Left kidney (tissue), 8 donors: Measurements from ENCODE around the gene NHERF2. TPM values are rescaled to one million over a fixed set of nuclear protein-coding genes. Genes with fewer than 3 reads are reported as not detected.
A peak's percentile ranks its signal among the peaks of the same experiment; 100 is the strongest.

ENCODE experiments used
- DNase-seq: peaks from one replicate; pipeline ENCODE4 v3.0.0-alpha.2; 2013
- long read RNA-seq, 8 donors: transcript quantifications; one replicate each; lab custom pipeline, GENCODE V29; 2026
- polyA plus RNA-seq: library from polyadenylated mRNA; unstranded; fragments of 120-200 nt; gene quantifications from one replicate; pipeline ENCODE4 v1.2.1, GENCODE V29; 2013; ENCODE audit not compliant: insufficient read length

NHERF2 gene
- polyA plus RNA-seq: 82.9 TPM
- long read RNA-seq, donor 1, transcript SLC9A3R2-205 (5 exons, 1,087 nt): minor isoform, 8 of 165 reads
- long read RNA-seq, donor 1, transcript SLC9A3R2-202 (7 exons, 1,564 nt): minor isoform, 18 of 165 reads
- long read RNA-seq, donor 1, transcript SLC9A3R2-201 (7 exons, 2,194 nt): major isoform, 81 of 165 reads
- long read RNA-seq, donor 1, transcript SLC9A3R2-204 (6 exons, 1,037 nt): minor isoform, 6 of 165 reads
- long read RNA-seq, donor 1, partial matches to known transcripts: 44 of 165 reads
- long read RNA-seq, donor 1, other reads (novel, unspliced or antisense): 0 of 165 reads
- long read RNA-seq, donor 2, transcript SLC9A3R2-202 (7 exons, 1,564 nt): minor isoform, 7 of 67 reads
- long read RNA-seq, donor 2, transcript SLC9A3R2-201 (7 exons, 2,194 nt): major isoform, 45 of 67 reads
- long read RNA-seq, donor 2, transcript SLC9A3R2-208 (6 exons, 1,199 nt): minor isoform, 5 of 67 reads
- long read RNA-seq, donor 2, partial matches to known transcripts: 6 of 67 reads
- long read RNA-seq, donor 2, other reads (novel, unspliced or antisense): 0 of 67 reads
- long read RNA-seq, donor 3, transcript SLC9A3R2-202 (7 exons, 1,564 nt): minor isoform, 6 of 56 reads
- long read RNA-seq, donor 3, transcript SLC9A3R2-201 (7 exons, 2,194 nt): major isoform, 40 of 56 reads
- long read RNA-seq, donor 3, partial matches to known transcripts: 6 of 56 reads
- long read RNA-seq, donor 3, other reads (novel, unspliced or antisense): 0 of 56 reads
- long read RNA-seq, donor 4, partial matches to known transcripts: 0 of 3 reads
- long read RNA-seq, donor 4, other reads (novel, unspliced or antisense): 0 of 3 reads
- long read RNA-seq, donor 5, transcript SLC9A3R2-208 (6 exons, 1,199 nt): minor isoform, 6 of 164 reads
- long read RNA-seq, donor 5, transcript SLC9A3R2-202 (7 exons, 1,564 nt): minor isoform, 10 of 164 reads
- long read RNA-seq, donor 5, transcript SLC9A3R2-201 (7 exons, 2,194 nt): major isoform, 65 of 164 reads
- long read RNA-seq, donor 5, partial matches to known transcripts: 75 of 164 reads
- long read RNA-seq, donor 5, other reads (novel, unspliced or antisense): 0 of 164 reads
- long read RNA-seq, donor 6, transcript SLC9A3R2-208 (6 exons, 1,199 nt): minor isoform, 6 of 193 reads
- long read RNA-seq, donor 6, transcript SLC9A3R2-201 (7 exons, 2,194 nt): major isoform, 52 of 193 reads
- long read RNA-seq, donor 6, transcript SLC9A3R2-205 (5 exons, 1,087 nt): minor isoform, 5 of 193 reads
- long read RNA-seq, donor 6, transcript SLC9A3R2-202 (7 exons, 1,564 nt): minor isoform, 15 of 193 reads
- long read RNA-seq, donor 6, partial matches to known transcripts: 111 of 193 reads
- long read RNA-seq, donor 6, other reads (novel, unspliced or antisense): 0 of 193 reads
- long read RNA-seq, donor 7, transcript SLC9A3R2-201 (7 exons, 2,194 nt): major isoform, 60 of 86 reads
- long read RNA-seq, donor 7, transcript SLC9A3R2-202 (7 exons, 1,564 nt): minor isoform, 6 of 86 reads
- long read RNA-seq, donor 7, transcript SLC9A3R2-205 (5 exons, 1,087 nt): minor isoform, 8 of 86 reads
- long read RNA-seq, donor 7, partial matches to known transcripts: 5 of 86 reads
- long read RNA-seq, donor 7, other reads (novel, unspliced or antisense): 0 of 86 reads
- long read RNA-seq, donor 8, transcript SLC9A3R2-201 (7 exons, 2,194 nt): major isoform, 17 of 24 reads
- long read RNA-seq, donor 8, partial matches to known transcripts: 0 of 24 reads
- long read RNA-seq, donor 8, other reads (novel, unspliced or antisense): 0 of 24 reads

DNA sequence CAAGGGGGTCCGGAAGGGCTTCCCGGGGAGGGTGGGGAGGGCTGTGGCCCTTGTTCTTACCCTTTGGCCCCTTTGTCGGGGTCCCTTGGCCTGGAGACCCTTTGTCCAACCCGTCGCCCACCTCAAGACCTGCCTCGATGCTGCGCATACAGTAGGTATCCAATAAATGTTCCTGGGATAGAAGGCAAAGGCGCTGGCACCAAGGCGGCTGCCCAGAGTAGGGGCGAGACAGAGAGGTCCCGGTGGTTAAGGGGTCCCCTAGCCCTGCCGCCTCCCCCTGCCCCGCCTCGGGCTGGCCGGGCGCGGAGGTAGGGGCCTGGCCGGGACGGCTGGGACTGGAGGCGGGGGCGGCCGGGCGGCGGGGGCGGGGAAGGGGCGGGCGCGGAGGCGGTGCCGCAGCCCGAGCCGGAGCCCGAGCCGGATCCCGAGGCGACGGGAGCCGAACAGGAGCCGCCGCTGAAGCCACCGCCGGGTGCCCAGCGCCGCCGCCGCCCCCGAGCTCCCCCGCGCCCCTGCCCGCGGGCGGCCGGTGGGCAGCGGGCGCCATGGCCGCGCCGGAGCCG, at the start of gene NHERF2:
NHERF2 (plus strand) TSS at position 442 of the 563 bp plus-strand sequence; CDS start at position 546, 104 bp downstream.
- DNase-seq: no peak

DNA sequence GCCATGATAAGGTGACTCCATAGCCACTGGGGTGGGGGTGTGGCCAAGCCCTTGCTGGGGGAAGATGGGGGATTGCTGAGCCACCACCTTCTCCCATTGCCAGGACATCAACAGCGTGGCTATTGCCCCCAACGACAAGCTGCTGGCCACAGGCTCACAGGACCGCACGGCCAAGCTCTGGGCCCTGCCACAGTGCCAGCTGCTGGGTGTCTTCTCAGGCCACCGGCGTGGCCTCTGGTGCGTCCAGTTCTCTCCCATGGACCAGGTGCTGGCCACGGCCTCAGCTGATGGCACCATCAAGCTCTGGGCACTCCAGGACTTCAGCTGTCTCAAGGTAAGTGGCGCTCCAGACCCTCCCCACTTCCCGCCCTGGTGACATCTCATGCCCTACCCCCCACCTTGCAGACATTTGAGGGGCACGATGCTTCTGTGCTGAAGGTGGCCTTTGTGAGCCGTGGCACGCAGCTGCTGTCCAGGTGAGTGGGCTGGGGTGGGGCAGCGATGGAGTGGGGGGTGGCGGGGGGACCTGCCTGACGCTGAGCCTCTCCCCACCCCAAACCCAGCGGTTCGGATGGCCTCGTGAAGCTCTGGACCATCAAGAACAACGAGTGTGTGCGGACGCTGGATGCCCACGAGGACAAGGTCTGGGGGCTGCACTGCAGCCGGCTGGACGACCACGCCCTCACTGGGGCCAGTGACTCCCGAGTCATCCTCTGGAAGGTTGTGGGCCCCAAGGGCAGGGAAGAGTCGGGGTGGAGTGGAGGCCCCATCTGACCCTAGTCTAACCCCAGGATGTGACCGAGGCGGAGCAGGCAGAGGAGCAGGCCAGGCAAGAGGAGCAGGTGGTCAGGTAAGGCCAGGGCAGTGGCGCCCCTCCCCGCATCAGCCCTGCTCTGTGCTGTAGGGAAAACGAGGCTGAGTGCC, 49.5 kb upstream of the NHERF2 start:
- DNase-seq: no peak

DNA sequence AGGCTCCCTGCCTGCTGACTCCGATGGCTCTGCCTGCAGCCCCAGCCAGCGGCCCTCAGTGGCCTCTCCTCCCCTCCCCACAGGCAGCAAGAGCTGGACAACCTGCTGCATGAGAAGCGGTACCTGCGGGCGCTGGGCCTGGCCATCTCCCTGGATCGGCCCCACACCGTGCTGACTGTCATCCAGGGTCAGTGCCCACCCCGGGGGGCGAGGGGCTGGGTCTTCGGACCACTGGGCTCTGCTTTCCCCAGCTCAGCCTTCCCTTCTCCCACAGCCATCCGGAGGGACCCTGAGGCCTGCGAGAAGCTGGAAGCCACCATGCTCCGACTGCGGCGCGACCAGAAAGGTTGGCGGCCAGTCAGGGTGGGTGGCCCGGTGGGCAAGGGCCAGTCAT, 48.8 kb upstream of the NHERF2 start:
- DNase-seq: no peak

DNA sequence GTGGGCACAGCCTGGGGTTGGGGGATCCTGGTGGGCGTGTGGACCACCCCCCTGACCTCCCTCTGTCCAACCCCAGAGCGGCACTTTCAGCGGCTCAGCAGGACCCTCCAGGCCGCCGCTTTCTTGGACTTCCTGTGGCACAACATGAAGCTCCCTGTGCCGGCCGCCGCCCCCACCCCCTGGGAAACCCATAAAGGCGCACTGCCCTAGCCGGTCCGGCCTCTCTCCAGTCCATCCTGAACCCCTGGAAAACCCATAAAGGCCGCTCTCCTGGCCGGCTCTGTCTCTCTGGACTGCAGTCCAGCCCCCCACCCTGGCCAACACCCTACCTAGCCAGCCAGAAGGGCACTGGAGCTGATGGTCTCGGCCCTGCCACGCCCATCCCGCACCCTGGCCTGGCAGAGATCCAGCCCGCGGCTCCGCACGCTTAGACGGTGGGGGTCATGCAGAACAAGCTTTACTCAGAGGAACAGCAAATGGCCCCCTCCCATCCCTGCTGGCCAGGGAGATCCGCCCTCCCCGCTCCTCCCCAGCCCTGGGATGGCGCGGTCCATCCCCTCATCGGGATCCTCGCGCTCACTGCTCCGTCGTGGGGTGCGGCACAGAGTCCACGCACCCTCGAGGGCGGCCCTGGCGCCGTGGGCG, 48.1 kb upstream of the NHERF2 start:
- DNase-seq: no peak

DNA sequence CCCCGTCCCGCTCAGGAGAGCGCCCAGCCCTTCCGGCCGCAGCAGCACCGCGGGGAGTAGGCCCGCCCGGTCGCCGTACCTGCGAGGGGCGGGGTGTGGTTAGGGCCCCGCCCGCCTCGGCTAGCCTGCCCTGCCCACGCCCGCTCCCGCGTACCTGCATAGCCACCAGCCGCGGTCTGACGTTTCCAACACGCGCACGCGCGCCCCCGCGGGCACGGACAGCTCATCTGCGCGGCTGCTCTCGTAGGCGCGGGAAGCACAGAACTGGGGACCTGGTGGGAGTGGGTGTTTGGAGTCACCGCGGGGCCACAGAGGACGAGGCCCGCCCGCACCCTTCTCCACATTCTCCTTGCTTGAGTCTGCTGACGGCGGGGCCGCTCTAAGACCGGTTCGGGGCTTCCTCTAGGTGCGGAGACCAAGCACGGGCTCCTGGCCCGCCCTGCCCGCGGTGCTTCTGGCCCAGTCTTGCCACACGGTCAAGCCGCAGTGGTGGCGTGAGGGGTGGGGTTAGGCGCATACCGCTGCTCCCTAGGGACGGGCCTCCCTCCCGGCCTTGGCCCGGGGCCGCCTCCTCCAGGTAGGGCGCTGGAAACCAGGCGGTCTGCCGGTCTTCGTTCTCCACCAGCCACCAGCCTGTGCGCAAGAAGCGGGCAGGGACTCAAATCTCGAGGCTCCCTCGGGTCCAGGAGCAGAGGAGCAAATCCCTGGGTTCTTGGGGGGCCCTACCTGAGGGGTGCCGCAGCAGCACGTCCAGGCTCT, 47.3 kb upstream of the NHERF2 start:
- DNase-seq: no peak

DNA sequence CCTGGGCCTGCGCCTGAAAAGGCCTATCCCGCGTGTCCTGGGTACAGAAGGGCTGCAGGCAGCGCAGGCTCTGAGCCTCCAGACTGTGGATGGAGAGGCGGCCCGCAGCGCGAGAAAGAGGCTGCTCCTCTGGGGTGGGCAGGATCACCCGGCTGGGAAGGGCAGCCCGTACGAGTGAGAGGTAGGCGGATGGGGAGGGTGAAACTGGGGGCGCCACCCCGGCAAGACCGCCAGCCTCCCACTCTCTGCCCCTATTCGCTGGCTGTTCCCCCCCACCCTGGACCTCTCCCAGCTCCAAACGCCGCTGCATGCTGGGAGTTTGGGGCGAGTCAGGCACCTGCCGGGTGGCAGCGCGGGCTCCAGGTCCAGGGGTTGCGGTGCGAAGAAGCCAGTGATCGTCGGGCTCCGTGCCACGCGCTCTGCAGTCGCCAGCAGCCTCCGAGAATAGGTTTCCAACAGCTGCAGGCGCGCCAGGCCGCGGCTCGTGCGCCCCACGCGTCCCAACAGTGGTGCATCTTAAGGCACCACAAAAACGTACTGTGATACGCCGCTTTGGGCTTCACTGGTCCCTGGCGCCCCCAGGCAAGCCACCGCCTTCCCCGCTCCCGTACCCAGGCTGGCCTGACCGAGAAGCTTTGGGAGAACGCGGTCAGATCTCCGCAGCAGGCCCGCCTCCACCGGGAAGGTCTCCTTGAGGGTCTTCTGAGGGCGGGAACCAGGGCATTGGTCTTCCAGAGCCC, 46.5 kb upstream of the NHERF2 start:
- no peak for DNase-seq

DNA sequence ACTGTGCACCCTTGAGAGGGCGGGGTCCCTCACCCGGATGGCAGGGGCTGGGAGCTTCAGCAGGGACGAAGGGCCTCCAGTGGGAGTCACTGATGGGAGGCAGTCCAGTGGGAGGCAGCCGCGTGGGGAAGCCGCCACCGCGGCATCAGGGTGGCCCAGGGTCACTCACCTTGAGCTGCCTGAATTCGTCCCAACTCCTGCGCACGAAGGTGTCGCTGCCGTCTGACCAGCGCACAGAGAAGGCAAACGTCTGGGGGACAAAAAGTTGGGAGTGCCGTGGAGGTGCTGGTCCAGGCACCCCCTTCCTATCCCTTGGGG, 46.0 kb upstream of the NHERF2 start:
- DNase-seq: no peak

DNA sequence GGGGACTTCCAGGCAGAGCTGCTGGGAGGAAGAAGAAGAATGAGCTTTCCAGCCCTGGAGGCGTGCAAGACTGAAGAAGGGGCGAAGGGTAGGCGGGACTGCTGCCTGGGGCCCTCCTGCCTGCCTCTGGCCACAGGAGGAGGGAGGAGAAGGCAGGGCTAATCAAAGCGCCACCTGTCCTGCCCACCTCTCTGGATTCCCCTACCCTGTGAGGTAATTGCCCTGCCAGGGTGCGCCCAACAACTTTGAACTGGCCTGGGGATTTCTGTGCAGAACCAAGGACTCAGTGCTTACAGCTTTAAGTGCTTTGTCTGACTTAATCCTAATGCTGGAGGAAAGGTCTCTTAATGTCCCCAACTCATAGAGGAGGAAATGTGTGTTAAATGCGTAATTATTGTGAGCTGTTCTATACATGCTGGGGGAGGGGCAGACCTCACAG, 45.3 kb upstream of the NHERF2 start, which contains the start of gene NOXO1:
NOXO1 (minus strand) TSS at position 72 of the 439 bp plus-strand sequence. CDS start 290 bp downstream, outside the sequence.
- no peak for DNase-seq

DNA sequence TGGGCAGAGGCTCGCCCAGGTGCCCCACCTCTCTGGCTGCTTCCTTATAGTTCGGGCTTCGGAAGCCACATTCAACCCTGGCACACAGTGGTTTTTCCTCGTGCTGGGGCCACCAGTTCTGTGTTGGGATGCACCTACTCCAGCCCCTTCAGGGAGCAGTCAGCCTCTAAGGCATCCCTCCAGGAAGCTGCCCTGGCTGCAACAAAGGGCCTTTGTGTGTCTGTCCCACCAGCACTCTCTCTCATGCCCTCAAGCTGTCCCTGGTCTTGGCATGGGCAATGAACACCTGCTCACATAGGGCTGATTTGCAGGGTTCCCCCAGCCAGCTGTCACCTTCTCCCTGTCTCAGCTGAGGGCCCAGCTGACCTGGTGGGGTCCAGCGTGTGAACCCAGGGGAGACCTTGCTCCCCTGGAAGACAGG, 44.7 kb upstream of the NHERF2 start:
- DNase-seq: no peak

DNA sequence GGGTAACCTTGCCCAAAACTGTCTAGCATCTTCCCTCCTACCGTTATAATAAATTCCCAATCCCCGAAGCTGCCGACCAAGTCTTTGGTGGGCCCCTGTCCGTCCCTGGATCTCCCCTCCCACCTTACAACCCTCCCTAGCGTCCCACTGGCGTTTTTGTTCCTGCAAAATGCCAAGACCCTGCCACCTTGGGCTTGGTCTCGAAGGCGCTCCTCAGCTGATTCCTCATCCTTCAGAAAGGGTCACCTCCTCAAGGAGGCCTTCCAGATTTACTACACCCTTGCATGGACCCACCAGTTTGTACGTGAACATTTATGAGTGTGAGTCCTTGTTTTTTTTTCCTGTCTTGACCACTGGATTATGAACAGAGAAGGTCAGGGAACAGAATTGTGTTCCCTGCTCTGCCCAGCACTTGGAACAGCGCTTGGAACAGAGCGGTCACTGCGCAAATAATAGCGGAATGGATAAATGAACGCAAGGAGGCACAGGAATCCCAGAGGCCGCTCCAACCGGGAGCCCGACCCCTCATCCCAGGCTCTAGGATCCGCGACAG, 43.6 kb upstream of the NHERF2 start:
- no peak for DNase-seq

DNA sequence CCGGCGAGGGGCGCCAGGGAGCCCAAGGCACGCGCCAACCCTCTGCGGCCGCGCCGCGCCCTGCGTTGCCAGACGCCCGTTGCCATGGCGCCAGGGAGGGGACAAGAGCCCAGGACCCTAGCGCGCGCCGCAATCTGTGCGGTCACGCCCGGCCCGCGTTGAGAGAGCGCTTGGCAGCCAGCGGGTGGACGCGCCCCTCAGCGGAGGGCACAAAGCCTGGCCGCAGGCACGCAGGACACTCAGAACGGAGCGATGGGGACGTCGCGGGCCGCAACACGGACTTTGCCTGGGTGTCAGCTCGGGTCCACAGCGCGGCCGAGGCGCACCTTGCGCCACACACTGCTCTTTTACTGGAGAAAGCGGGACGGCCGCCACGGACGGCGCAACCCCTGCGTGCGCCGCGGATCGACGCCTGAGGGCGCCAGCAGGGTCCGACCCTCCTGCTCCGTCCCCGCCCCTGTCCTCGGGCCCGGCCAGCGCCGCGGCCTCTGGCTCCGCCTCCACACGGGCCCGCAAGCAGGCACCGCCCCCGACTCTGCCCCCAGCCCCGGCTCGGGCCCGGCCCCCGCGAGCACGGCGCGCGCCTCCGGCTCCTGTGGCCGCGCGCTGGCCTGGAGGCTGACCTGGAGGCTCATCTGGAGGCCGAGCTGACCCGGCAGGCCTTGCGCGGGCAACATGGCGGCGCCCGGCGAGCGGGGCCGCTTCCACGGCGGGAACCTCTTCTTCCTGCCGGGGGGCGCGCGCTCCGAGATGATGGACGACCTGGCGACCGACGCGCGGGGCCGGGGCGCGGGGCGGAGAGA, 43.0 kb upstream of the NHERF2 start, which contains the start of gene GFER:
GFER (plus strand) TSS at position 650 of the 803 bp plus-strand sequence; CDS start at position 676, 26 bp downstream.
- DNase-seq: peak; percentile 86

DNA sequence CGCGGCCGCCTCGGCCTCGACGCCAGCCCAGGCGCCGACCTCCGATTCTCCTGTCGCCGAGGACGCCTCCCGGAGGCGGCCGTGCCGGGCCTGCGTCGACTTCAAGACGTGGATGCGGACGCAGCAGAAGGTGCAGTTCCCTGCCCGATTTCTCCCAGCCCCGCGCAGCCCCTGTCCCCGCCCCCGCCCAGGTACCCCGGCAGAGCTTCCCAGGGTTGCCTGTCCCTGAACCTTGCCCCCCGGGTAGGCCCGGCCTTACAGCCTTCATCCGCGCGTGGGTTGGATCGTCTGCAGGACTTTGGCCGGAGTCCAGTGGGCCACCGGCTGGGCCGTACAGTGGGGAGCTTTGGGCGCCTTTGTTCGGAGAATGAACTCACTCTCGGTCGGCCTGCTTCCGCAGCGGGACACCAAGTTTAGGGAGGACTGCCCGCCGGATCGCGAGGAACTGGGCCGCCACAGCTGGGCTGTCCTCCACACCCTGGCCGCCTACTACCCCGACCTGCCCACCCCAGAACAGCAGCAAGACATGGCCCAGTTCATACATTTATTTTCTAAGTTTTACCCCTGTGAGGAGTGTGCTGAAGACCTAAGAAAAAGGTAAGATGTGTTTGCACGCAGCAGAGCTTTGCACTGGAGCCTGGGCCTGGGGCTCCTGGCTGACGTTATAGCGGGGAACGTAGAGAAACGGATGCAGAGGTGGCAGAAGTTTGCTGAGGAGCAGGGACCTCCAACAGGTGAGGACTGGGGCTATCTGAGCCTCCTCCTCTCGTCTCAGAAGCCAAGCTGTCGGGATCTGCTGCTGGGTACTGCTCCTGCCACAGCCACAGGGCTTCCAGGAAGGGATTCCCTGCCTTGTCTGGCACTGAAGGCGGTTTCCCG, 42.1 kb upstream of the NHERF2 start:
- DNase-seq: no peak

DNA sequence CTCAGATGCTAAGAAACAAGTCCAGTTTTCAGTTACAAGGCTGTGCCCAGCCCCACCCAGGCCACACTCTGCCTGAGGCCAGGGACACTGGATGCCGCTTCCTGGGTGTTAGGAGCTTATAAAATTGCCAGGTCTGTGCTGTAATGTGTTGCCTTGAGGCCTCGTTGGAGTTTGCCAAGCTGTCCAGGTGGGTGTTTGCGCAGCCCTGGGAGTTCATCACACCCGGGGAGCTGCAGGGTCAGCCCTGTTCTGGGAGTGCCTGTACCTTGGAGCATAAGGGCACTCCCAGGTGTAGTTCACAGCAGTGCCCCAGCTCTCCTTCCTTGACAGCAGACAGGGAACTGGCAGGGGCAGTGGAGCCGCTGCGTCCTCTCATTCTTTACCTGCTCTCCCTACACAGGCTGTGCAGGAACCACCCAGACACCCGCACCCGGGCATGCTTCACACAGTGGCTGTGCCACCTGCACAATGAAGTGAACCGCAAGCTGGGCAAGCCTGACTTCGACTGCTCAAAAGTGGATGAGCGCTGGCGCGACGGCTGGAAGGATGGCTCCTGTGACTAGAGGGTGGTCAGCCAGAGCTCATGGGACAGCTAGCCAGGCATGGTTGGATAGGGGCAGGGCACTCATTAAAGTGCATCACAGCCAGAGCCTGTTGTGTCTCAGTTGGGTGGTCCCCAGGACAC, 41.1 kb upstream of the NHERF2 start:
- no peak for DNase-seq

DNA sequence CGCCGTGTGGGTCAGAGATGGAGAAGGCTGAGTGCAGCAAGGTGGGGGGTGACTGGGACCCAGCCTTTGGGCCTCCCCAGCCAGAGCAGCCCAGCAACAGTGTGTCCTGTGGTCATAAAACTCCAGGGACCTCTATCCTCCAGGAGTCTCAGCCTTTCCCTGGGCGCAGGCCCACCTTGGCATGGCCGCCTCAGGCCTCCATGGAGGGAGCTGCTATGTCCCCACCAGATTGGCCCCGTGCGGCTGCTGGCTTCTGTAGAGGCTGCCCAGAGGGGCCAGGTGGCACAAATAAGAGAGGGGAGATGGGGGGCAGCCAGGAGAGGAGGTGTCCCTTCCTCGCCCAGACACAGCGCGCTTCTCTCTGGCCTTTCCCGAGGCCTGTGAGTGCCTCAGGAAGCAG, 39.5 kb upstream of the NHERF2 start:
- no peak for DNase-seq
